CD4-positive, alpha-beta memory T cell (primary cell): Measurements from ENCODE around the gene PPP6C. TPM values are rescaled to one million over a fixed set of nuclear protein-coding genes. Genes with fewer than 3 reads are reported as not detected.

ENCODE experiments used
- CTCF ChIA-PET: fragments of 350-600 bp; sonication (Branson Sonifier 250); formaldehyde crosslinking; loops from one replicate; lab custom pipeline; 2021; ENCODE audit warnings: inconsistent platforms; ENCODE audit not compliant: partially characterized antibody; lab: Charles Lee
- POLR2A ChIA-PET: fragments of 350-600 bp; sonication (Branson Sonifier 250); formaldehyde crosslinking; loops from one replicate; lab custom pipeline; 2021; ENCODE audit not compliant: partially characterized antibody; lab: Charles Lee
- DNase-seq, 5 donors: peaks; one replicate each; pipeline versions ENCODE4 v3.0.0 to v3.0.0-alpha.2; 2020 to 2022; ENCODE audit warnings: mixed read lengths in 1 of 5
- H3K27ac ChIP-seq: one replicate; pipeline ENCODE4 v1.7.0; 2013; ENCODE audit warnings: low read depth, low read length
- H3K27me3 ChIP-seq: 2 replicates; pipeline ENCODE4 v1.7.0; 2013; ENCODE audit warnings: mild to moderate bottlenecking, low read length, moderate library complexity; ENCODE audit not compliant: insufficient read depth
- H3K36me3 ChIP-seq: 2 replicates; pipeline ENCODE4 v1.7.0; 2013; ENCODE audit warnings: mild to moderate bottlenecking, low read length, moderate library complexity; ENCODE audit not compliant: insufficient read depth
- H3K4me1 ChIP-seq: 2 replicates; pipeline ENCODE4 v1.7.0; 2013; ENCODE audit warnings: mild to moderate bottlenecking, low read length, moderate library complexity; ENCODE audit not compliant: insufficient read depth
- H3K4me3 ChIP-seq, 2 donors: one replicate each; pipeline ENCODE4 v1.7.0; 2013; ENCODE audit warnings: low read length in 2 of 2, mild to moderate bottlenecking in 1 of 2
- H3K9me3 ChIP-seq, 2 donors: one replicate each; pipeline ENCODE4 v1.7.0; 2013; ENCODE audit warnings: low read length in 2 of 2, control low read depth in 1 of 2; ENCODE audit not compliant: control insufficient read depth in 1 of 2
- H3K27ac Mint-ChIP-seq, 7 donors: one replicate each; pipeline ENCODE4 v1.8.0; 2020 to 2021; ENCODE audit warnings: mixed read lengths in 7 of 7, mild to moderate bottlenecking in 6 of 7, inconsistent platforms in 3 of 7, moderate library complexity in 3 of 7
- H3K27me3 Mint-ChIP-seq, 2 donors: one replicate each; pipeline ENCODE4 v1.8.0; 2020 to 2021; ENCODE audit warnings: mixed read lengths in 2 of 2
- H3K36me3 Mint-ChIP-seq, 2 donors: one replicate each; pipeline ENCODE4 v1.8.0; 2020 to 2021; ENCODE audit warnings: mixed read lengths in 2 of 2, inconsistent platforms in 1 of 2, mild to moderate bottlenecking in 1 of 2
- H3K4me1 Mint-ChIP-seq, 4 donors: one replicate each; pipeline ENCODE4 v1.8.0; 2020 to 2021; ENCODE audit warnings: mixed read lengths in 4 of 4, mild to moderate bottlenecking in 1 of 4
- H3K4me3 Mint-ChIP-seq, 8 donors: one replicate each; pipeline ENCODE4 v1.8.0; 2020 to 2021; ENCODE audit warnings: mixed read lengths in 8 of 8, mild to moderate bottlenecking in 7 of 8, moderate library complexity in 6 of 8, inconsistent platforms in 3 of 8
- H3K9me3 Mint-ChIP-seq, 8 donors: one replicate each; pipeline ENCODE4 v1.8.0; 2020 to 2021; ENCODE audit warnings: mixed read lengths in 8 of 8, mild to moderate bottlenecking in 5 of 8, inconsistent platforms in 3 of 8, moderate library complexity in 1 of 8
- intact Hi-C: fragments of 100-400 bp; cut with micrococcal nuclease; formaldehyde crosslinking; loops from one replicate; pipeline ENCODE4 v1.15.1; 2023
- polyA plus RNA-seq, 2 donors: library from polyadenylated mRNA; unstranded; fragments of 300-500 nt; fragmentation: Illumina TruSeq; gene quantifications; one replicate each; pipeline ENCODE4 v1.2.3, GENCODE V29; 2021
- total RNA-seq, 2 experiments: library from RNA; stranded (reverse); gene quantifications; one replicate each; pipeline ENCODE4 v1.2.3, GENCODE V29; 2021

The PPP6C gene
- total and polyA plus RNA-seq, 4 experiments from 2014 or later, result 49.2 to 66.1 (median 55.8) TPM

DNA sequence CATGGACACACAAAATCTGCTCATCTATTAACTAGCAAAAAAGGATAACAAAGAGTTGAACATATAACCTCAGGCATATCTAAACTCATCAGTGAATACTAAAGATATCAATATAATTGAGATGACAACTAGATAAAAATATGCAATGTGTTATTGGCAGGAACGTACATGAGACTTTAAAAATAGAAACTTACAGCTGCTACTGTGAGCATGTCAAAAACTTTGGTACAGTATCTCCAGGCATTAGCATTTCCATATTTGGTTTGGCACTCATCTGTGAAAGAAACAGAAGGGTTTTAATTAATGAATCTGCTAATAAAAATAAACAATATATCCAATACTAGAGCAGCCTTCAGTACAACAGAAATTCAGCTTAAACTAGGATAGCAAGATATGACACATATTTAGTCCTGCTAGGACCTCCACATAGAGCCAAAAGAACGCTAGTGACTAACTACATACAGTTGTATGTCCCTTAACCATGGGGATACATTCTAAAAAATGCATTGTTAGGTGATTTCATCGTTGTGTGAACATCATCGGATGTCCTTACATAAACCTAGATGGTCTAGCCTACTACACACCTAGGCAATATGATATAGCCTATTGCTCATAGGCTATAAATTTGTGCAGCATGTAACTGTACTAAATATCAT, 35.8 kb downstream of the PPP6C start:
- no peak for DNase-seq
- Histone ChIP-seq H3K27me3 (no peaks in the 10 kb centered on the region), H3K4me3 (no peak overlapping the region), H3K9me3 (no peaks in the 10 kb centered on the region), H3K4me1 (no peaks in the 10 kb centered on the region), H3K36me3 (peaks cover 33% of the 10 kb centered on the region), H3K27ac (no peak overlapping the region)
- no peak overlapping the region for H3K4me3 Mint-ChIP-seq
- peak overlapping the region in 2 of 7 donors; percentile 1 to 22 for H3K27ac Mint-ChIP-seq
- intact Hi-C loops, result no loop called here
- H3K27me3 Mint-ChIP-seq, result no peaks in the 10 kb centered on the region
- H3K4me1 Mint-ChIP-seq, result peaks cover 0 to 5% (median 3%) of the 10 kb centered on the region in 4 donors
- CTCF ChIA-PET, result interaction anchor here (1.1 kb wide), 1 partner anchor 10 kb away, joined by 4 read pairs; no protein-coding TSS in a partner anchor
- no peaks in the 10 kb centered on the region for H3K9me3 Mint-ChIP-seq
- peaks cover 34 to 70% of the 10 kb centered on the region in 2 donors for H3K36me3 Mint-ChIP-seq
- POLR2A ChIA-PET, result interaction anchor here (0.5 to 1.0 kb wide), 2 partner anchors 54 to 107 kb away, joined by 3 read pairs; partner anchors contain the start of gene GAPVD1

DNA sequence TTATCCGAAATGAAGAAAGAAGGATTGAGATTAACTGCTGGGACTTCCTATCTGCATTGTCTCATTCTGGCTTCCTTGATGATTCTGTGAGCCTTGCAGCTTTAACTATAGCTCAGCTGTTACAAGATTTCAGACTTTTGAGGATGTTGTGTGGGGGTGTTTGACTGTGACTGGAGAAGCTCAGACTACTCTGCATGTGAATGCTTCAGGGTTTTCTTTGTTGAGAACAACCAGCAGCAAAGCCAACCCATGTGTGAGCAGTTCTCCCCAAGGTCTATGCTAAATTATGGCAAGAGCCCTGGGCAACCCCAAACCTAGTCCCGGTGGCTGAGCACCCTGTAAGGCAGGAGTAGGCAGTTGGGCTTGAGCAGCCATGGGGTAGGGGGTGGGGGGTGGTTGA, 37.9 kb downstream of the PPP6C start:
- H3K36me3 Mint-ChIP-seq, result peaks cover 34 to 58% of the 10 kb centered on the region in 2 donors

DNA sequence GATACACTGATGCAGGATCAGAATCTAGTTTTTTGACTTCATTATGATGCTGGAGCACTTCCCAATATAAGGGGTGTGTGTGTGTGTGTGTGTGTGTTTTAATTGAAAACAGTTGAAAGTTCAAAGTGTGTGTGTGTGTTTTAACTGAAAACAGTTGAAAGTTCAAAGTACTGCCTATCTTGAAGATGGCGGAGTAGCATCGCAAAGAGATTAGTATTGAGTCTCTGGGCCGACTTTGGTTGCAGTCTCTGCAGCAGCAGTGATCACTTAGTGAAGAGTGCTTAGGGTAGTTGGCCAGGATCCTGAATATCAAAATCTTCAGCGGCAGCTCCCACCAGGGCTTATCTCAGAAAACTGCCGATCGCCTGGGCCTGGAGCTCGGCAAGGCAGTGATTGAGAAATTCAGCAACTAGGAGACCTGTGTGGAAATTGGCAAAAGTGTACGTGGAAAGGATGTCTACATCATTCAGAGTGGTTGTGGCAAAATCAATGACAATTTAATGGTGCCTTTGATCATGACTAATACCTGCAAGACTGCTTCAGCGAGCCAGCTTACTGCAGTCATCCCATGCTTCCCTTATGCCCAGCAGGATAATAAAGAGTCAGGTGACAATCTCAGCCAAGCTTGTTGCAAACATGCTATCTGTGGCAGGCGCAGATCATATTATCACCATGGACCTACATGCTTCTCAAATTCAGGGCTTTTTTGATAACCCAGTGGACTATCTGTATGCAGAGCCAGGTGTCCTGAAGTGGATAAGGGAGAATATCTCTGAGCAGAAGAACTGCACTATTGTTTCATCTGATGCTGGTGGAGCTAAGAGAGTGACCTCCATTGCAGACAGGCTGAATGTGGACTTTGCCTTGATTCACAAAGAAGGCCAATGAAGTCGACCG, 39.0 kb downstream of the PPP6C start:
- no peaks in the 10 kb centered on the region for H3K4me1 ChIP-seq
- H3K27ac ChIP-seq, result no peak overlapping the region
- ChIA-PET POLR2A (interaction anchor here (1.0 kb wide), 1 partner anchor 43 kb away, joined by 3 read pairs; no protein-coding TSS in a partner anchor), CTCF (no interaction called here)
- no peaks in the 10 kb centered on the region for H3K9me3 ChIP-seq
- no peak for DNase-seq
- Mint-ChIP-seq H3K4me3 (no peak overlapping the region), H3K36me3 (peaks cover 34 to 56% of the 10 kb centered on the region in 2 donors), H3K27ac (peak overlapping the region in 1 of 7 donors; percentile 1), H3K27me3 (no peaks in the 10 kb centered on the region), H3K9me3 (no peaks in the 10 kb centered on the region), H3K4me1 (peaks cover 0 to 12% (median 3%) of the 10 kb centered on the region in 4 donors)
- intact Hi-C loops, result no loop called here
- peaks cover 33% of the 10 kb centered on the region for H3K36me3 ChIP-seq
- H3K4me3 ChIP-seq, result no peak overlapping the region
- H3K27me3 ChIP-seq, result no peaks in the 10 kb centered on the region

More for the DNA sequence above, 37.9 kb downstream of the PPP6C start:
- intact Hi-C loops, result no loop called here
- Mint-ChIP-seq H3K9me3 (no peaks in the 10 kb centered on the region), H3K27ac (peak overlapping the region in 3 of 7 donors; percentile 19 to 29 (median 23)), H3K4me1 (peaks cover 0 to 8% (median 3%) of the 10 kb centered on the region in 4 donors), H3K4me3 (no peak overlapping the region), H3K27me3 (no peaks in the 10 kb centered on the region)
- Histone ChIP-seq H3K4me1 (no peaks in the 10 kb centered on the region), H3K27me3 (no peaks in the 10 kb centered on the region), H3K9me3 (no peaks in the 10 kb centered on the region), H3K4me3 (no peak overlapping the region), H3K27ac (no peak overlapping the region), H3K36me3 (peaks cover 33% of the 10 kb centered on the region)
- no peak for DNase-seq
- ChIA-PET CTCF (interaction anchor here (1.0 kb wide), 1 partner anchor 23 kb away, joined by 4 read pairs; no protein-coding TSS in a partner anchor), POLR2A (no interaction called here)

DNA sequence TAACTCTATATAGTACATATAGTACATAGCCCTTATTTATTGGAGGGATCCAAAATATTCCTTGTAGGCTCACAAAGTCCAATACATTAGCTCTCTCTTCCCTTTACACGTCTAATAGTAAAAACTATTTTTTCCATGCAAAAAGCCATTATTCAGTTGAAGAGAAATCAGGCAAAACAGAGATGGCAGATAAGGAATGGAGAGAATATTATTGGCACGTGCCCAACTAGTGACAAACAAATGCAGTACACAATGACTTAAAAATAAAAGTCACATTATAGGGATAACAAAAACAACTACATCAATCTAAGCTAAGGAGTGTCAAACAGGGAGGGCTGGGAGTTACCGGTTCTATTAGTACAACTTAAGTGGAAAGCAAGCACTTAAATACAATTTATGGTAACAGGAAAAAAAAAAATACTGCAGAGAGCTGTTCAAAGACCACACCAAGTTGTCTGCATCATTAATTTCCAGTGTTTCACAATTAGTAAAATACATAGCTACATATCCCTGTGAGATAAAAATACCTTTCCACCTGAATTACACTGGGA, 42.1 kb downstream of the PPP6C start:
- Mint-ChIP-seq H3K4me1 (peaks cover 12 to 19% (median 13%) of the 10 kb centered on the region in 4 donors), H3K36me3 (peaks cover 25 to 35% of the 10 kb centered on the region in 2 donors), H3K27ac (peak overlapping the region in 1 of 7 donors; percentile 10), H3K9me3 (no peaks in the 10 kb centered on the region), H3K4me3 (no peak overlapping the region), H3K27me3 (no peaks in the 10 kb centered on the region)
- Histone ChIP-seq H3K4me3 (no peak overlapping the region), H3K27ac (no peak overlapping the region), H3K27me3 (no peaks in the 10 kb centered on the region), H3K4me1 (peaks cover 8% of the 10 kb centered on the region), H3K9me3 (no peaks in the 10 kb centered on the region), H3K36me3 (peaks cover 21% of the 10 kb centered on the region)
- ChIA-PET CTCF (interaction anchor here (0.8 to 3.5 kb wide), 3 partner anchors 9 to 94 kb away, joined by 3 to 9 read pairs (median 3); partner anchors contain the start of gene HSPA5), POLR2A (interaction anchor here (1.1 kb wide), 1 partner anchor 52 kb away, joined by 4 read pairs; no protein-coding TSS in a partner anchor)
- intact Hi-C loops, result loop anchor here (10.0 kb wide), 1 partner anchor 123 kb away; no protein-coding TSS in a partner anchor
- DNase-seq, result no peak

DNA sequence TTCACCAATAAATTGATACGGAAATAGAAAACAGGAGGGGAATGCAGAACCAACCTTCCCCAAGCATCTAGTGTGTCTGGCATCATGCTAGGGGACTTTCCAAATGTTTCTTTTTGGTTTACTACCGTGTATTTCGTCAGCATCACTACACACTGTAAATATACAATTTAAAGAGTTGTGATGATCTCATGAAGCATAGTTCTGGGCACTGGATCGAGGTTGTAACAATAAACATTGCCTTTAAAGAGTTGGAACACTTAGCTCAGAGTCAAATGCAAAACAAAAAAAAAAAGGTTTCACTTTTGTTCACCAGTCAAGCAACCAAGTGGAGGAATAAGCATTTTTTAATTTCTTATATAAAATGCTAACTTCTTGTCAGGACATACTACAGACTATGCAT, 43.4 kb downstream of the PPP6C start:
- H3K4me1 ChIP-seq, result peaks cover 21% of the 10 kb centered on the region
- ChIA-PET POLR2A (interaction anchor here (1.4 kb wide), 1 partner anchor 20 kb away, joined by 4 read pairs; no protein-coding TSS in a partner anchor), CTCF (interaction anchor here (3.5 kb wide), 1 partner anchor 20 kb away, joined by 9 read pairs; no protein-coding TSS in a partner anchor)
- H3K4me1 Mint-ChIP-seq, result peaks cover 16 to 26% (median 21%) of the 10 kb centered on the region in 4 donors
- H3K4me3 ChIP-seq, result no peak overlapping the region
- DNase-seq, result no peak
- intact Hi-C loops, result loop anchor here (10.0 kb wide), 1 partner anchor 121 kb away; no protein-coding TSS in a partner anchor
- H3K27me3 ChIP-seq, result no peaks in the 10 kb centered on the region
- no peaks in the 10 kb centered on the region for H3K27me3 Mint-ChIP-seq
- peaks cover 19 to 26% of the 10 kb centered on the region in 2 donors for H3K36me3 Mint-ChIP-seq
- H3K27ac ChIP-seq, result no peak overlapping the region
- H3K27ac Mint-ChIP-seq, result peak overlapping the region in 5 of 7 donors; percentile 1 to 71 (median 55)
- H3K4me3 Mint-ChIP-seq, result no peak overlapping the region
- peaks cover 16% of the 10 kb centered on the region for H3K36me3 ChIP-seq
- no peaks in the 10 kb centered on the region for H3K9me3 Mint-ChIP-seq
- no peaks in the 10 kb centered on the region for H3K9me3 ChIP-seq

DNA sequence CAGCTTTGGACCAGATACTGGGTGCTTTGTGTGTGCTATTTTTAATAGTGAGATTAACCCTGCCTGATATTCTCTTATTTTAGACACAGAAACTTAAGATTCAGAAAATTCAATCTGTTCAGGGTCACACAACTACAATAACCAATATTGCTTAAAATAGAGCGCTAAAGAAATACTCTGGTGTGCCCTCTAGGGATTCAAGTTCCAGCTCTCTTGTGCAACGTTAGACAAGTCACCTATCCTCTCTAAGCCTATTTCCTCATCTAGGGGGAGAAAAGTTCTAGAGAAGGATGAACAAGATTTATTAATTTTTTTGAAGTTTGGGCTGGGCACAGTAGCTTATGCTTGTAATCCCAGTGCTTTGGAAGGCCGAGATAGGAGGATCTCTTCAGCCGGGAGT, 44.2 kb downstream of the PPP6C start:
- H3K4me1 Mint-ChIP-seq, result peaks cover 14 to 27% (median 22%) of the 10 kb centered on the region in 4 donors
- no peaks in the 10 kb centered on the region for H3K27me3 Mint-ChIP-seq
- POLR2A ChIA-PET, result no interaction called here
- intact Hi-C loops, result loop anchor here (10.0 kb wide), 1 partner anchor 121 kb away; no protein-coding TSS in a partner anchor
- CTCF ChIA-PET, result interaction anchor here (3.5 kb wide), 1 partner anchor 20 kb away, joined by 9 read pairs; no protein-coding TSS in a partner anchor
- H3K27ac Mint-ChIP-seq, result no peak overlapping the region
- no peaks in the 10 kb centered on the region for H3K9me3 Mint-ChIP-seq
- H3K4me3 Mint-ChIP-seq, result no peak overlapping the region
- H3K36me3 Mint-ChIP-seq, result peaks cover 11 to 18% of the 10 kb centered on the region in 2 donors
- Histone ChIP-seq H3K9me3 (no peaks in the 10 kb centered on the region), H3K4me3 (no peak overlapping the region), H3K27ac (no peak overlapping the region), H3K36me3 (peaks cover 8% of the 10 kb centered on the region), H3K27me3 (no peaks in the 10 kb centered on the region), H3K4me1 (peaks cover 22% of the 10 kb centered on the region)
- DNase-seq, result no peak
